ENCODE measurements around the gene SMIM32. TPM values are rescaled to one million over a fixed set of nuclear protein-coding genes. Genes with fewer than 3 reads are reported as not detected.

Gene SMIM32
- total RNA-seq, 1 experiment from 2014 or later, result 0.31 TPM

- in situ Hi-C loops (cut with HindIII; ENCODE audit: low pct_unique_long_range_greater_than_20kb, low sequenced_read_pairs) (no loop called here), intact Hi-C loops (cut with micrococcal nuclease; ENCODE audit: unreplicated experiment) (no loop called here)
- H3K27me3 ChIP-seq (ENCODE audit: control insufficient read depth, insufficient read depth, low read length), result no peaks in the 10 kb centered on the region
- CTCF ChIA-PET, result no interaction called here
- H3K9me3 ChIP-seq (ENCODE audit: control insufficient read depth, insufficient read depth, low read depth, low read length), result peaks cover 6% of the 10 kb centered on the region; the same call in 1 of the 2 replicates
- H3K4me1 ChIP-seq (ENCODE audit: control insufficient read depth, insufficient read depth, low read length), result no peaks in the 10 kb centered on the region
- DNase-seq (ENCODE audit: low read depth, low spot score), result no peak
- no peaks in the 10 kb centered on the region for H3K36me3 ChIP-seq (ENCODE audit: control insufficient read depth, insufficient read depth, low read length)
- no peak for ATAC-seq
- H3K27ac ChIP-seq (ENCODE audit: low read length), result no peak overlapping the region
- H3K4me3 ChIP-seq (ENCODE audit: low read depth in 2 of 2, low read length in 2 of 2), result no peak overlapping the region
- TF ChIP-seq SIN3A (IDR thresholded peaks at IDR 0.05; ENCODE audit: borderline replicate concordance, insufficient read depth, low read depth, low read length) (no peak), REST (IDR thresholded peaks at IDR 0.05; ENCODE audit: insufficient read depth in 1 of 2, low read depth in 2 of 2, low read length in 1 of 2) (no peak), TCF7L2 (IDR thresholded peaks at IDR 0.05; ENCODE audit: low read depth, low read length) (no peak), CTCF (IDR thresholded peaks at IDR 0.05) (no peak), POLR2AphosphoS5 (IDR thresholded peaks at IDR 0.05; ENCODE audit: low read depth, low read length) (no peak)
- no TSS peak for BruUV-seq (replicated peaks)
- POLR2A ChIA-PET, result interaction anchor here (0.6 kb wide), 1 partner anchor 24 kb away, joined by 6 read pairs; no protein-coding TSS in a partner anchor
Observed at GRCh38 chr5:136207631-136208030, 14.7 kb upstream of the SMIM32 start.

- Histone ChIP-seq H3K36me3 (ENCODE audit: control insufficient read depth, insufficient read depth, low read length) (no peaks in the 10 kb centered on the region), H3K27me3 (ENCODE audit: control insufficient read depth, insufficient read depth, low read length) (no peaks in the 10 kb centered on the region), H3K4me1 (ENCODE audit: control insufficient read depth, insufficient read depth, low read length) (no peaks in the 10 kb centered on the region), H3K27ac (ENCODE audit: low read length) (no peak overlapping the region), H3K9me3 (ENCODE audit: control insufficient read depth, insufficient read depth, low read depth, low read length) (peaks cover 6% of the 10 kb centered on the region; the same call in 1 of the 2 replicates), H3K4me3 (ENCODE audit: low read depth in 2 of 2, low read length in 2 of 2) (no peak overlapping the region)
- BruUV-seq (replicated peaks), result no TSS peak
- DNase-seq (ENCODE audit: low read depth, low spot score), result no peak
- CTCF ChIA-PET, result no interaction called here
- in situ Hi-C loops (cut with HindIII; ENCODE audit: low pct_unique_long_range_greater_than_20kb, low sequenced_read_pairs) (no loop called here), intact Hi-C loops (cut with micrococcal nuclease; ENCODE audit: unreplicated experiment) (no loop called here)
- ATAC-seq, result no peak
- no peak for TF ChIP-seq SIN3A (IDR thresholded peaks at IDR 0.05; ENCODE audit: borderline replicate concordance, insufficient read depth, low read depth, low read length)
- no peak for TF ChIP-seq TCF7L2 (IDR thresholded peaks at IDR 0.05; ENCODE audit: low read depth, low read length)
- no peak for TF ChIP-seq POLR2AphosphoS5 (IDR thresholded peaks at IDR 0.05; ENCODE audit: low read depth, low read length)
- no peak for TF ChIP-seq CTCF (IDR thresholded peaks at IDR 0.05)
- no peak for TF ChIP-seq REST (IDR thresholded peaks at IDR 0.05; ENCODE audit: insufficient read depth in 1 of 2, low read depth in 2 of 2, low read length in 1 of 2)
- POLR2A ChIA-PET, result no interaction called here
Observed at GRCh38 chr5:136206361-136206760, 13.4 kb upstream of the SMIM32 start.

All from Panc1 (cell line).